ENCODE data around the gene CLEC4A.

GRCh38 chr12:8078916-8079315, 44.5 kb upstream of the CLEC4A start:
- TF ChIP-seq, protein P1, sequence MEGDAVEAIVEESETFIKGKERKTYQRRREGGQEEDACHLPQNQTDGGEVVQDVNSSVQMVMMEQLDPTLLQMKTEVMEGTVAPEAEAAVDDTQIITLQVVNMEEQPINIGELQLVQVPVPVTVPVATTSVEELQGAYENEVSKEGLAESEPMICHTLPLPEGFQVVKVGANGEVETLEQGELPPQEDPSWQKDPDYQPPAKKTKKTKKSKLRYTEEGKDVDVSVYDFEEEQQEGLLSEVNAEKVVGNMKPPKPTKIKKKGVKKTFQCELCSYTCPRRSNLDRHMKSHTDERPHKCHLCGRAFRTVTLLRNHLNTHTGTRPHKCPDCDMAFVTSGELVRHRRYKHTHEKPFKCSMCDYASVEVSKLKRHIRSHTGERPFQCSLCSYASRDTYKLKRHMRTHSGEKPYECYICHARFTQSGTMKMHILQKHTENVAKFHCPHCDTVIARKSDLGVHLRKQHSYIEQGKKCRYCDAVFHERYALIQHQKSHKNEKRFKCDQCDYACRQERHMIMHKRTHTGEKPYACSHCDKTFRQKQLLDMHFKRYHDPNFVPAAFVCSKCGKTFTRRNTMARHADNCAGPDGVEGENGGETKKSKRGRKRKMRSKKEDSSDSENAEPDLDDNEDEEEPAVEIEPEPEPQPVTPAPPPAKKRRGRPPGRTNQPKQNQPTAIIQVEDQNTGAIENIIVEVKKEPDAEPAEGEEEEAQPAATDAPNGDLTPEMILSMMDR (IDR thresholded peaks at IDR 0.05) = no peak
- TF ChIP-seq EZH2phosphoT487 (IDR thresholded peaks at IDR 0.05) = no peak
- no peak for TF ChIP-seq EZH2 (IDR thresholded peaks at IDR 0.05)
